A549 (cell line): ENCODE results near the gene SORCS1.

ENCODE experiments used
- BHLHE40 ChIP-seq: IDR thresholded peaks from 2 replicates; pipeline ENCODE4 v1.6.1; 2012; ENCODE audit warnings: low read depth, low read length, inconsistent platforms
- CEBPB ChIP-seq, 2 experiments: fragments of >200 bp in 1 of 2; sonication (Bioruptor Twin) in 1 of 2; formaldehyde crosslinking in 1 of 2; IDR thresholded peaks; 2 replicates each; pipeline ENCODE4 v1.6.1; 2012 to 2016
- CHD2 ChIP-seq: fragments of 150-350 bp; IDR thresholded peaks from 2 replicates; pipeline ENCODE4 v1.6.1; 2014; ENCODE audit warnings: low read length; ENCODE audit not compliant: partially characterized antibody
- EP300 ChIP-seq, 2 experiments: fragments of >200 bp; sonication (Bioruptor Twin); formaldehyde crosslinking; IDR thresholded peaks; 2 replicates in 1 of 2; 3 replicates in 1 of 2; pipeline ENCODE4 v1.6.1; 2016 to 2017
- HDAC2 ChIP-seq: fragments of 200-600 bp; sonication (generic); IDR thresholded peaks from 2 replicates; pipeline ENCODE4 v1.6.1; 2016
- MAFK ChIP-seq: fragments of 450-650 bp; IDR thresholded peaks from 2 replicates; pipeline ENCODE4 v1.6.1; 2014; ENCODE audit not compliant: partially characterized antibody
- POLR2A ChIP-seq: IDR thresholded peaks from 2 replicates; pipeline ENCODE4 v1.6.1; 2012; ENCODE audit warnings: mild to moderate bottlenecking, low read length
- RAD21 ChIP-seq, 2 experiments: fragments of >200 bp in 1 of 2; sonication (Bioruptor Twin) in 1 of 2; formaldehyde crosslinking in 1 of 2; IDR thresholded peaks in 1 of 2; conservative IDR thresholded peaks in 1 of 2; 2 replicates in 1 of 2; 3 replicates in 1 of 2; pipeline ENCODE4 v1.6.1; 2012 to 2018; ENCODE audit warnings: inconsistent platforms in 1 of 2
- REST ChIP-seq: fragments of 200-600 bp; sonication (generic); IDR thresholded peaks from 2 replicates; pipeline ENCODE4 v1.6.1; 2016; ENCODE audit warnings: antibody characterized with exemption, mild to moderate bottlenecking, moderate library complexity
- SREBF2 ChIP-seq: fragments of 450-650 bp; IDR thresholded peaks from 2 replicates; pipeline ENCODE4 v1.6.1; 2014; ENCODE audit warnings: mild to moderate bottlenecking, moderate library complexity
- ZSCAN20 ChIP-seq: fragments of 250-450 bp; sonication (Bioruptor Pico); IDR thresholded peaks from 2 replicates; pipeline ENCODE4 v1.8.0; 2022; ENCODE audit warnings: mild to moderate bottlenecking, moderate library complexity
- TF ChIP-seq, protein P1 (sequence below): fragments of >200 bp; sonication (Bioruptor Twin); formaldehyde crosslinking; IDR thresholded peaks from 3 replicates; pipeline ENCODE4 v1.5.1; 2016
- TF ChIP-seq, protein P2 (sequence below): IDR thresholded peaks from 2 replicates; pipeline ENCODE4 v1.6.1; 2012

DNA sequence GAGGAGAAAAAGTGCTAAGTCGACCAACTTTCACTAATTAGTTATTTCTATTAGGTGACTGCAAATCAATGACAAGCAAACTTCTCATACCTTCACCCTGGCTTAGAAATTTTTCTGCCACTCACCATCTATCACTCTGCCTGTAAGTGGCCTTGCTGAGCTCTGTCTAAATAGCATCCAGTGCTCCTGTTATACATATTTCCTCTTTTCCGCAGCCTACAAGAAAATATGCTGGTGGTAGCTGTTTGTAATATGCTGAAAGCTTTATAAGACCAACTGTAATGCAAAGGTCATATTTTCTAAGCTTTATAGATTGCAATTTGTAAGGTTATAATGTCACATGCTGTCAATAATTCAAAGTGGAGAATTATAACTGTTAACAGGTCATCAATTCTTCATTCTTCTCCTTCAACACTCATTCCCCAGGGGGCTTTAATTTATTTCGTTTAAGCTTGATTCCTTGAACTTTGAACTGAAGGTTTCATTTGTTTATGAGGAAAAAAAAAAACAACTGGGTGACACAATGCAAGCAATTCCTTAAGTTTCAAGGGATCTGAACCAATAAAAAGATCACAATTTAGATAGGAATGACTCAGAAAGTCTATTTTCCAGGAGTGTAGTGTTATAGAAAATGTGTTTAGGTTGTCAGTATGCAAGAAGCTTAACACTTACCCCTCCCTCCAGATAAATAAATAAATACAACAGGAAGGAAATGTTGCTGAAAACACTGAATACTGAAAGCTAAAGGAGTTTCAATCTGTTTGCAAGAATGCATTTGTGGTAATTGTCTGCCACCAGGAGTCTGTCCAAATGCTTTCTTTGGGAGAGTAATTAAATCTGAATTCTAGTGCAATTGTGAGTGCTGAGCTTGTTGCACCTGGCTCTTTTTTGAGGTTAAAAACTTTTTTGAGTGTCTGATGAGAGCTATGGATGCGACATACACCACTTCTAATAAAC lies 183.7 kb downstream of the SORCS1 start:
- TF ChIP-seq BHLHE40, result no peak
- TF ChIP-seq CEBPB (IDR thresholded peaks at IDR 0.05), result no peak
- TF ChIP-seq, protein P1, sequence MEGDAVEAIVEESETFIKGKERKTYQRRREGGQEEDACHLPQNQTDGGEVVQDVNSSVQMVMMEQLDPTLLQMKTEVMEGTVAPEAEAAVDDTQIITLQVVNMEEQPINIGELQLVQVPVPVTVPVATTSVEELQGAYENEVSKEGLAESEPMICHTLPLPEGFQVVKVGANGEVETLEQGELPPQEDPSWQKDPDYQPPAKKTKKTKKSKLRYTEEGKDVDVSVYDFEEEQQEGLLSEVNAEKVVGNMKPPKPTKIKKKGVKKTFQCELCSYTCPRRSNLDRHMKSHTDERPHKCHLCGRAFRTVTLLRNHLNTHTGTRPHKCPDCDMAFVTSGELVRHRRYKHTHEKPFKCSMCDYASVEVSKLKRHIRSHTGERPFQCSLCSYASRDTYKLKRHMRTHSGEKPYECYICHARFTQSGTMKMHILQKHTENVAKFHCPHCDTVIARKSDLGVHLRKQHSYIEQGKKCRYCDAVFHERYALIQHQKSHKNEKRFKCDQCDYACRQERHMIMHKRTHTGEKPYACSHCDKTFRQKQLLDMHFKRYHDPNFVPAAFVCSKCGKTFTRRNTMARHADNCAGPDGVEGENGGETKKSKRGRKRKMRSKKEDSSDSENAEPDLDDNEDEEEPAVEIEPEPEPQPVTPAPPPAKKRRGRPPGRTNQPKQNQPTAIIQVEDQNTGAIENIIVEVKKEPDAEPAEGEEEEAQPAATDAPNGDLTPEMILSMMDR, result no peak
- no peak for TF ChIP-seq EP300 (IDR thresholded peaks at IDR 0.05)
- TF ChIP-seq MAFK, result no peak
- TF ChIP-seq POLR2A, result no peak
- TF ChIP-seq REST, result no peak
- no peak for TF ChIP-seq RAD21 (conservative IDR thresholded peaks at IDR 0.05 in 1 of 2, IDR thresholded peaks at IDR 0.05 in 1 of 2)
- TF ChIP-seq CHD2, result no peak
- TF ChIP-seq HDAC2, result no peak
- TF ChIP-seq ZSCAN20 (CRISPR knock-in tag), result no peak
- TF ChIP-seq, protein P2, sequence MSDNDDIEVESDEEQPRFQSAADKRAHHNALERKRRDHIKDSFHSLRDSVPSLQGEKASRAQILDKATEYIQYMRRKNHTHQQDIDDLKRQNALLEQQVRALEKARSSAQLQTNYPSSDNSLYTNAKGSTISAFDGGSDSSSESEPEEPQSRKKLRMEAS, result no peak
- TF ChIP-seq SREBF2, result no peak
